Ramos (cell line): Measurements from ENCODE around the gene SAE1.
"Not testable (repeated sequence)": the region's sequence is repeated elsewhere in the genome, so short reads cannot be mapped to it uniquely, and the experiment has no call there.

ENCODE experiments used
- in situ Hi-C: fragments of 300-500 bp; cut with MboI; formaldehyde crosslinking; loops from one replicate; pipeline ENCODE4 v1.14.3; 2022; ENCODE audit warnings: low sequenced_read_pairs; ENCODE audit not compliant: unreplicated experiment

Gene SAE1

DNA sequence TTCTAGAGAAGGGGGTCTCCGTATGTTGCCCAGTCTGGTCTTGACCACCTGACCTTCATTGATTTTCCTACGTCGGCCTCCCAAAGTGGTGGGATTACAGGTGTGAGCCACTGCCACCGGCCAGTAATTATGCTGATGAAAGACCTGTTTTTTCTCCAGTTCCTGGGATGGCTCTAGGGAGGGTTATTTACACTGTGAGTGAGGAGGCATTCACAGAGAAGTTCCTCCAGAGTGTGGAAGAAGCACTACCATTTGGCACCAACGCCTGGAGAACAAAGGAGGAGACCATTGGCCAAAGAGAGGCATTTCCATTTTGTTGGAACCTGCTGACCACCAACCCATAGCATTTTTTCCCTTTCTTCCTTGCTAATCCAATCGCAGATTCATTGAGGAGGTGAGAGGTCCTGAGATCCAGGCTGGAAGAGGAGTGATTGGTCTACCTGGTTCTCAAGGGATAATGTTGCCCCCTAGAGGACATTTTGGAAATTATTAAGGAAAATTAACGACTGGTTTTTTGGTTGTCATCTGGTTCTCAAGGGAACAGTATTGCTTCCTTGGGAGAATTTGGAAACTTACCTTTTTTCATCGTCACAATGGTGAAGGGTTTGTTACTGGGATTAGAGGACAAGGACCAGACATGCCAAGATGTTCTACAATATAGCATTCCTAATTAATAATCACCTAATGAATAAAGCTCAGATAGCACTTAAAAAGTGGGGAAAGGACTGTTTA lies 5.5 kb upstream of the SAE1 start:
- in situ Hi-C loops = loop anchor here (5.0 to 10.0 kb wide), 2 partner anchors 48 to 110 kb away; partner anchors contain the start of gene NPAS1

DNA sequence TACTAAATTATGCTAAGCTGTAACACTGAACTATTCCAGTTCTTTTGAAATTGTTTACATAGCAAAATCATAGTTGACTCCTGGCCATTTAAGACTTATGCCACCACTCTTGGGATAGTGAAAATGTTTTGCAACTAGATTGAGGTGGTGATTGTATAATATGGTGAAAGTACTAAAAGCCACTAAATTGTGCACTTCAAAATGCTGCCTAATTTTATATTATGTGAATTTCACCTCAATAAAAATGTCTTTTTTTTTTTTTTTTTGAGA lies 5.0 kb upstream of the SAE1 start:
- in situ Hi-C loops = loop anchor here (5.0 to 10.0 kb wide), 2 partner anchors 48 to 111 kb away; partner anchors contain the start of gene NPAS1

DNA sequence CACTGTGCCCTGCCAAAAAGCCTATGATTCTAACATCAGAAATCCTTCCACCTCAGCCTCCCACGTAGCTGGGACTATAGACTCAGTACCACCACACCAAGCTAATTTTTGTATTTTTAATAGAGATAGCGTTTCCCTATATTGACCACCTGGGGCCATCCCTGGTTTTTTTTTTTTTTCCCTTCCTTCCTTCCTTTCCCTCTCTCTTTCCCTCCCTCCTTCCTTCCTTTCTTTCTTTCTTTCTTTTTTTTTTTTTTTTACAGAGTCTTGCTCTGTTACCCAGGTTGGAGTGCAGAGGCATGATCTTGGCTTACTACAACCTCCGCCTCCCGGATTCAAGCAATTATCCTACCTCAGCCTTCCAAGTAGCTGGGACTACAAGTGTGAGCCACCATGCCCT lies 1.1 kb upstream of the SAE1 start:
- in situ Hi-C loops = loop anchor here (5.0 to 10.0 kb wide), 2 partner anchors 52 to 115 kb away; partner anchors contain the start of gene NPAS1

DNA sequence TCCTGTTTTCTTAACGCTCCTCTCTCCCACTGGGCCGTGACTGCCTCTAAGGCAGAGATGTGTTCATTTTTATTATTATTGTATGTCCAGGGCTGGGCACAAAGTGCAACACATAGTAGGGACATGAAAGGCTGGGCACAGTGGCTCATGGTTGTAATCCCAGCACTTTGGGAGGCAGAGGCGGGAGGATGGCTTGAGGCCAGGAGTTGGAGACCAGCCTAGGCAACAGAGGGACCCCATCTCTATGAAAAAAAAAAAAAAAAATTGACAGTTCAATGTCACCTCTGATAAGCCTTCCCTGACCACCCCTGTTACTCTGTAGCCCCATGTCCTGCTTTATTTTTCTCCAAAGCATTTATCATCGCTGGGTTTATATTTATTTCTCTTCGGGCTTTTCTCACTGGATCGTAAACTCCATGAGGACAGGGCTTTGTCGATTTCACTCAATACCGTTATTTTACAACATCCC lies 481 bp upstream of the SAE1 start:
- in situ Hi-C loops = no loop called here

DNA sequence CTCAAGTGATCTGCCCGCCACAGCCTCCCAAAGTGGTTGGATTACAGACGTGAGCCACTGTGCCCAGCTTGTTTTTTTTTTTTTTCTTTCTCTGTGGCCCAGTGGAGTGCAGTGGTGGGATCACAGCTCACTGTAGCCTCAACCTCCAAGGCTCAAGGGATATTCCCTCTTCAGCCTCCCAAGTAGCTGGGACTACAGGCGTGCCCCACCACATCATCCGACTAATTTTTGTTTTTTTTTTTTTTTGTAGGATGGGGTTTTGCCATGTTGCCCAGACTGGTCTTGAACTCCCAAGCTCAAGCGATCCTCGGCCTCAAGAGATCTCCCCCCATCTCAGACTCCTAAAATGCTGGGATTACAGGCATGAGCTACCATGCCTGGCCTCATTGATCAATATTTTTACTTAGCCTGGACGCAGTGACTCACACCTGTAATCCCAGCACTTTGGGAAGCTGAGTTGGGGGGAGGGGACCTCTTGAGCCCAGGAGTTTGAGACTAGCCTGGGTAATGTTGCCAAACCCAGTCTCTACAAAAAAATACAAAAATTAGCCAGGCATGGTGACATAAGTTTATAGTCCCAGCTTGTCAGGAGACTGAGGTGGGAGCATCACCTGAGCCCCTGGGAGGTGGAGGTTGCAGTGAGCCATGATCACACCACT lies 1.7 kb downstream of the SAE1 start:
- in situ Hi-C loops = no loop called here

DNA sequence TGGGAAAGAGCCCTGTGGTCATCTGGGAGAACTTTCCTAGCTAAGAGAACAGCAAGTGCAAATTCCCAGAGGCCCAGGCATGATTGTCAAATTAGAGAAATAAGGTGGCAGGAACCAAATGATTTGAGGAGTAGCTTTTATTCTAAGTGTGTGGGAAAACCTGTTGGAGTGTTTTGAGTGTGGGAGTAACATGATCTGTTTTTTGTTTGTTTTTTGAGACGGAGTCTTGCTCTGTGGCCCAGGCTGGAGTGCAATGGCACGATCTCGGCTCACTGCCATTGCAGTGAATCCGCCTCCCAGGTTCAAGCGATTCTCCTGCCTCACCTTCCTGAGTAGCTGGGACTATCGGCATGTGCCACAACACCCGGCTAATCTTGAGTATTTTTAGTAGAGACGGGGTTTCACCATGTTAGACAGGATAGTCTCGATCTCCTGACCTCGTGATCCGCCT lies 2.4 kb downstream of the SAE1 start:
- in situ Hi-C loops = no loop called here

DNA sequence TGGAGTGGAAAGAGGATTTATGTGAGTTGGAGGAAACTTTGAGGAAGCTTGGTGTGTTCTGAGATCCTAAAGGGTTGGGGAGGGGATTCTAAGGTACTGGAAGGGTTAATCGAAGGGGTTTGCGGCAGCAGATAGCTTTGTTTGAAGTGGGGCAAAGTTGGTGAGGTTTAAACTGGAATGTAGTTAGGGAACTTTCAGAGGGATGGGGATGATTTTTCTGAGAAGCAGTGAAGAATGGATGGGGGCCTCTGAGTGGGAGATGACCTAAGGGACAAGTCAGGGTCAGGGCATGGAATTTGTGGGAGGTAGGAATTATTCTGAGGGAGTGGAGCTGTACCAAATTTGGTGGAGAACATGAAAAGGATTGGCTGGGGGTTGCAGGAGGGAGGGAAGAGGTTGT lies 3.9 kb downstream of the SAE1 start:
- in situ Hi-C loops = no loop called here

DNA sequence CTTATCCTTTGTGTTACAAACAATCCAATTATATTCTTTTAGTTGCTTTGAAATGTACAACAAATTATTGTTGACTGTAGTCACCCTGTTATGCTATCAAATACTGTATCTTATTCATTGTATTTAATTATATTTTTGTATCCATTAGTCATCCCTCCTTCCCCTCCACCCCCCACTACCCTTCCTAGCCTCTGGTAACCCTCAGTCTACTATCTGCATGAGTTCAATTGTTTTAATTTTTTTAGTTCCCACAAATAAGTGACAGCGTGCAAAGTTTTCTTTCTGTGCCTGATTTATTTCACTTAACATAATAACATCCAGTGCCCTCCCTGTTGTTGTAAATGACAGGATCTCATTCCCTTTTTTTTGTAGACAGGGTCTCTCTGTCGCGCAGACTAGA lies 4.5 kb downstream of the SAE1 start:
- in situ Hi-C loops = no loop called here

DNA sequence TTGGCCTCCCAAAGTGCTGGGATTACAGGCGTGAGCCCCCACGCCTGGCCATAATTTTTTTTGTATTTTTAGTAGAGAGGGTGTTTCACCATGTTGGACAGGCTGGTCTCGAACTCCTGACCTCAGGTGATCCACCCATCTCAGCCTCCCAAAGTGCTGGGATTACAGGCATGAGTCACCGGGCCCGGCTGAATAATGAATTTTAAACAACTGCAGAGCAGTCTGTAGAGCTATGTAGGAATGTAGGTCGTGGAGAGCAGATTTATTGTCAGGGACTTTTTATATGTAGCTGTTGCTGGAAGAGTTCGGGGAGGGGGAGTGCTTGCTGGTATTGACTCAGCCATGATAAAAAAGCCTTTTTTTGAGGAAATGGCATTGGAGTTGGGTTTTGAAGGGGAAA lies 10.6 kb downstream of the SAE1 start:
- in situ Hi-C loops = not testable (repeated sequence)

DNA sequence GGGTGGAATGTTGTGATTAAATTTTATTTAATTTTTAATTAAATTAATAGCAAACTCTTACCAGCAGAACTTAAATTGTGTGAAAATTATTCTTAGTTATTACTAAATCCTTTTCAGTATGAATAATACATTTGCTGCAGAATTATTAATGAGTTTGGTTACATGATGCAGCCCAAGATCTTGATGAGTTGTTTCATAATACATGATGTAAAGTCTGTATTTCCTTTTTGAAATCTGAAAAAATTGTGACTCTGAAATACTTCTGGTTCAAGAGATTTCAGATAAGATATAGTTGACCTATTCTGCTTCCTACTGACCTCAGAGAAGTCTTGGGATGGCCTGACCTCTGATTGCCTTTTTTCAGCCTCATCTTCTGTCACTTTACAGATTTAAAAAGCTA lies 11.1 kb downstream of the SAE1 start:
- in situ Hi-C loops = no loop called here

DNA sequence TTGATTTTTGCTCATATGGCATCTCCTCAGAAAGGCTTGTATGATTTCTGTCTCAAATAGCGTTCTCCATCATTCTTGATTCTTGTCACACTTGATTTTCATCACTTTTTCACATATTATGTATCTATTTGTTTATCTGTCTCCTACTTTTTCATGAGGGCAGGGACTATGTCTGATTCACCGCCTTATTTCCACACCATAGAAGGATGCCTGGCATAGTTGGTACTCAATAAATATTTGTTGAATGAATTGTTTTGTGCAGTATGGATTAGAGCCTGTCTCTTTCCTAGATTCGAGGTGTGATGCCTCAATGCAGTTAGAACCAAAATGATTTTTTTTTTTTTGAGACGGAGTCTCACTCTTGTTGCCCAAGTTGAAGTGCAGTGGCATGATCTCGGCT lies 12.1 kb downstream of the SAE1 start:
- in situ Hi-C loops = no loop called here

DNA sequence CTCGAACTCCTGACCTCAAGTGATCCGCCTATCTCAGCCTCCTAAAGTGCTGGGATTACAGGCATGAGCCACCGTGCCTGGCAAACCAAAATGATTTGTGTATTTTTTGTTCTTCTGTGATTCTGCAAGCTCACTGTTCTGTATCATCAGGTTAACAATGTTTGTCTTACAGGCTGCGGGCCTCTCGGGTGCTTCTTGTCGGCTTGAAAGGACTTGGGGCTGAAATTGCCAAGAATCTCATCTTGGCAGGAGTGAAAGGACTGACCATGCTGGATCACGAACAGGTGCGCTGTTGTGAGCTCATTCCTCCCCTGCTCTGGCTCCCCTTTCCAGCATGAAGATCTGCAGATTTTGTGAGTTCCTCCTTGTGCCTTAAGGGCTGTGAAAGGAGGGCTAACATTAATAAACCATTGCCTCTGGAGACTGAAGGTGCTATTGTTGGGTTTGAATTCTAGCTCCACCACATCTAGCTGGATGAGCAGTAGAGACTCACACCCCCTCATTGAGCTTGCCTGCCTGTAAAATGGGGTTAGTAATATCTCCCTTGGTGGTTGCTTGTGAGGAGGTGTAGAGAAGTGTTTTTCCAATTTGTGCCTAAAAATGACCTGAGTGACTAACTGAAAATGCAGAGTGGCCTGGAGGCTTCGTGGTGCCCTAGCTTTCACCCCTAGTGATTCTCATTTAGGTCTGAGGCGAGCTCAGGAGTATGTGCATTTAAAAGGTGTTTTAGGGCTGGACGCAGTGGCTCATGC lies 12.9 kb downstream of the SAE1 start:
- in situ Hi-C loops = no loop called here

DNA sequence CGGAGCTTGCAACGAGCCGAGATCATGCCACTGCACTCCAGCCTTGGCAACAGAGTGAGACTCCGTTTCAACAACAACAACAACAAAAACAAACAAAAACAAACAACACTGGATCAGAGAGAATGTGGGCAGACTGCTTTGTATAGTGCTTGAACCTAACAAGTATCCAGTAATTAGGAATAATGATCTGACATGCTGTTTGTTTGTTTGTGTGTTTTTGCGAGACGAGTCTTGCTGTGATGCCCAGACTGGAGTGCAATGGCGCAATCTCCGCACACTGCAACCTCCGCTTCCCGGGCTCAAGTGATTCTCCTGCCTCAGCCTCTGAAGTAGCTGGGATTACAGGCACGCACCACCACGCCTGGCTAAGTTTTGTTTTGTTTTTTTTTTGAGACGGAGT lies 14.0 kb downstream of the SAE1 start:
- in situ Hi-C loops = no loop called here

DNA sequence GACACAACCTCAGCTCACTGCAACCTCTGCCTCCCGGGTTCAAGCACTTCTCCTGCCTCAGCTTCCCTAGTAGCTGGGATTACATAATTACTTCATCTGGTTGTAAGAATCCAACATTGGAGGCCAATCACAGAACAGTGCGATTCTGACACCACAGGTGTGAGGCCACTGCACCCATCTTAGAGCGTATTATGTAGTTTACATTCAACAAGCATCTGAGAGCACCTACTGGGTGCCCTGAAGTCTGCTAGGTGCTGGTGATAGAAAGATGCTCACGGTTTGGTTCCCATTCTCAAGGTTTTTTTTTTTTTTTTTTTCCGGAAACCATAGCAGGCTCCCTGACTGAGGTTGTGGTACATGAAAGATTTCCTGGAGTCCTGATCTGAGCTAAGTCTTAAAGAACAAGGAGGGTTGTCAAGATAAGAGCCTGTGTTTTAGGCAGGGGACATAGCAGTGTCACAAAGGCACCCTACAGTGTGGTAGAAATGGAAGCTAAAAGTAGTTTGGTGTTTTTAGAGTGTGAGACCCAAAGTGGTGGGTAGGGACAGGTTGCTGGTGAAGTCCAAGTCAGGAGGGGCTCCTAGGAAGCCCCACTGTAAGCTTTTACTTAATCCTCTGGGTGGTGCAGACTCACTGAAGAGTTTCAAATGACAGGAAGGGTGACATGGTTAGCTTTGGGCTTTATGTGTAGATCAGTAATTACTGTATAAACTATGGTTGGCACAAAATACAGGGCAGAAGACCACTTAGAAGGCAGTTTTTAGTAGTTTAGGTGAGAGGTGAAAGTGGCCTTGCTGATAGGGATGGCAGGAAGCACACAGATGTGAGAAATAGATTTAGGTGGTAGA lies 15.2 kb downstream of the SAE1 start:
- in situ Hi-C loops = no loop called here

DNA sequence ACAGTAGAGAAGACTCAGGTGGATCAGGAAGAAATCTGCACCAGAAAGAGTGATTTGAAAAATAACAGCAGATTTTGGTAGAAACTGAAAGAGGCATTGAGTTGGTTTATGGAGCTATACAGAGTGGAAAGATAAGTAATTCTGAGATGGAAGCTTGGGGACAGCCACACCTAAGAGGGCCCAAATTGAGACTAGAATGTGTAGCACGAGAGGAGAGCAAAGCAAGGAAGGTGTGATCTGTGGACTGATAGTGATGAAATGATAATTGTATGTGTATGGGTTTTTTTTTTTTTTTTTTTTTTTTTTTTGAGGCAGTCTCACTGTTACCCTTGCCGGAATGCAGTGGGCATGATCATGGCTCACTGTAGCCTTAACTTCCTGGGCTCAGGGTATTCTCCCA lies 16.3 kb downstream of the SAE1 start:
- in situ Hi-C loops = no loop called here

DNA sequence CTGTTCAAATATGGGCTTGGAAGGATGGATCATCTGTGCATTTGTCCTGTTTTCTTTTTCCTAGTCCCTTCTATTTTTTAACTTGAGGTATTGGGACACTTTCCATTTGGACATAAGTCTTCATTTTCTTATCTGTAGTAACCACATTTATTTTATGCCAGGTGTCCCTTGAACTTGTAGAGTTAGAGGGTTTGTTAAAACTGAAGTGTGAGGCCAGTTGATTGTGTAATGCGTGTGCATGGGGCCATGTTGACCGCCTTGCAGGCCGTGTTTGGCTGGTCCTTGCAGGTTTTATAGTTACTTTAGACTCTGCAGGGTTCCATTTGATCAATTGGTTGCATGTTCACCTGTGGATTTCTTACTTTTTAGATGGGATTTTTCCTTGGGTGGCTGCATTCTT lies 21.0 kb downstream of the SAE1 start:
- in situ Hi-C loops = no loop called here

DNA sequence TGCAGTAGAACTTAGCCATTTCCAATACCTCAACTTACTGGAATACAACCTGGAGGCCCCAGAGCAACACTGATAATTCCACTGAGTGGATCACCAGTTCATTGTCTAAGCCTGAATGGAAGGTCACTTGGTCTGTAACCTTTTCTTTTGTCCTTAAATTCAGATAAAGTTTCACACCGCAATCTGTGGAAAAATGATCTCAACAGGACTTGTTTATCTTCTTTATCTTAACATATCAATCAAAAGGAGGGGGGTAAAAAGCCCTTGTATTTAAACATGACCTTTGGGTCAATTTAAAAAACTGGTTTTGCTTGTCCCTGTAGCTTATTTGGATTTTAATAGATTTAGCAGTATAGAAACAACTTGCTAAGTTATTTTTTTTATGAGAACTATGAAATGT lies 21.6 kb downstream of the SAE1 start:
- in situ Hi-C loops = no loop called here

DNA sequence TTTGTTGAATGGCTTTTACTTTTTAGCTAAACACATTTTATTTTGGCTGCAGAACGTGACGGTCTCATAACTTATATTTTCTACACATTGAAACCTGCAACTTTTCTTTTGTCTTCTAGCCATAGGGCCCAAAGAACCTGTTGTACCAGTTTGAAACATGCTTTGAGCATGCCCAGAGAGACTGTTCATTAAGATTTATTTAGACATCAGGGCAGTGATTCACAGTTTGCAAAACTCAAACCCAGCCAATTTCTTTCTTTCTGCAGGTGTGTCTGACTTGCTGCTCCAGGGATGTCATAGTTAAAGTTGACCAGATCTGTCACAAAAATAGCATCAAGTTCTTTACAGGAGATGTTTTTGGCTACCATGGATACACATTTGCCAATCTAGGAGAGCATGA lies 22.0 kb downstream of the SAE1 start:
- in situ Hi-C loops = no loop called here

DNA sequence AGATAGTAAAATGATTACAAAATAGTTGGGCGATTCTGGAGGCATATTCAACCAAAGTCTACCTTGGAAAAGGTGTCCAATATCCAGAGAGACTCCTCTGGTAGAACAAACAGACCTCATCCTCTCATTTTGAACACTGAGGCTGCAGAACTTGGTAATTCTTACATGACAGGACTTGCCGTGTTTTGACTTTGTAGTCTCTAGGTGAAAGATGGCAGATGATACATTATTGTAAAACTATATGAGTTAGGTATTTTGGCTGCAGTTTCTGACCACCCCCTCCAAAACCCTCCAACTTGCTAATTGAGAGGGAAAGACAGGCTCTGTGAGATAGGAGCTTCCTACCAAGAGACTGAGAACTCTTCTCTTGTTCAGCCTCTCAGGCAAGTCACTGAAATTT lies 22.6 kb downstream of the SAE1 start:
- in situ Hi-C loops = no loop called here

DNA sequence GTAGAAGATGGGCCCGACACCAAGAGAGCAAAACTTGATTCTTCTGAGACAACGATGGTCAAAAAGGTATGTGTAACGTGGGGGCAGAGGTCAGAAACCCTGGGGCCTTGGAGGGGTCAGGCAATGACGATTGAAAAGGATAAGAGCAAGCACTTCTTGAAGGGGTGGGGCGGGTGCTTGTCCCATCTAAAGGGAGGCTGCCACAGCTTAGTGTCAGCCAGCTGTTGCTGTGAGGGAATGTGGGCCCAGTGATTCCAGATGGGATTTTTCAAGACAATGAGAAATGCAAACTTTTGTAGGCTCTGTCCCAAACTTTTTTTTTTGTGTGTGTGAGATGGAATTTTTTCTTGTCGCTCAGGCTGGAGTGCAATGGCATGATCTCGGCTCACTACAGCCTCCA lies 24.5 kb downstream of the SAE1 start:
- in situ Hi-C loops = no loop called here
